ENCODE data around the gene MRPL51.

- TF ChIP-seq, protein P1, sequence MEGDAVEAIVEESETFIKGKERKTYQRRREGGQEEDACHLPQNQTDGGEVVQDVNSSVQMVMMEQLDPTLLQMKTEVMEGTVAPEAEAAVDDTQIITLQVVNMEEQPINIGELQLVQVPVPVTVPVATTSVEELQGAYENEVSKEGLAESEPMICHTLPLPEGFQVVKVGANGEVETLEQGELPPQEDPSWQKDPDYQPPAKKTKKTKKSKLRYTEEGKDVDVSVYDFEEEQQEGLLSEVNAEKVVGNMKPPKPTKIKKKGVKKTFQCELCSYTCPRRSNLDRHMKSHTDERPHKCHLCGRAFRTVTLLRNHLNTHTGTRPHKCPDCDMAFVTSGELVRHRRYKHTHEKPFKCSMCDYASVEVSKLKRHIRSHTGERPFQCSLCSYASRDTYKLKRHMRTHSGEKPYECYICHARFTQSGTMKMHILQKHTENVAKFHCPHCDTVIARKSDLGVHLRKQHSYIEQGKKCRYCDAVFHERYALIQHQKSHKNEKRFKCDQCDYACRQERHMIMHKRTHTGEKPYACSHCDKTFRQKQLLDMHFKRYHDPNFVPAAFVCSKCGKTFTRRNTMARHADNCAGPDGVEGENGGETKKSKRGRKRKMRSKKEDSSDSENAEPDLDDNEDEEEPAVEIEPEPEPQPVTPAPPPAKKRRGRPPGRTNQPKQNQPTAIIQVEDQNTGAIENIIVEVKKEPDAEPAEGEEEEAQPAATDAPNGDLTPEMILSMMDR (IDR thresholded peaks at IDR 0.05; ENCODE audit: insufficient read depth, low read depth, low read length), result no peak
- no peak for TF ChIP-seq EZH2 (IDR thresholded peaks at IDR 0.05; ENCODE audit: insufficient read depth, low read length)
These were observed 49.0 kb downstream of the MRPL51 start for GRCh38 chr12:6444031-6444430.

Measured in astrocyte (in vitro differentiated cells and primary cell).